Smooth muscle cell of the brain vasculature (primary cell): ENCODE data around the gene CDH23.

Experiments used
- DNase-seq: peaks from one replicate; pipeline ENCODE4 v3.0.0-alpha.2; 2012; ENCODE audit warnings: low read depth, low spot score

The CDH23 gene

GRCh38 chr10:71815515-71816130 is 418.9 kb downstream of the CDH23 start:
- no peak for DNase-seq

GRCh38 chr10:71816421-71816851 is 419.7 kb downstream of the CDH23 start:
- no peak for DNase-seq

DNA sequence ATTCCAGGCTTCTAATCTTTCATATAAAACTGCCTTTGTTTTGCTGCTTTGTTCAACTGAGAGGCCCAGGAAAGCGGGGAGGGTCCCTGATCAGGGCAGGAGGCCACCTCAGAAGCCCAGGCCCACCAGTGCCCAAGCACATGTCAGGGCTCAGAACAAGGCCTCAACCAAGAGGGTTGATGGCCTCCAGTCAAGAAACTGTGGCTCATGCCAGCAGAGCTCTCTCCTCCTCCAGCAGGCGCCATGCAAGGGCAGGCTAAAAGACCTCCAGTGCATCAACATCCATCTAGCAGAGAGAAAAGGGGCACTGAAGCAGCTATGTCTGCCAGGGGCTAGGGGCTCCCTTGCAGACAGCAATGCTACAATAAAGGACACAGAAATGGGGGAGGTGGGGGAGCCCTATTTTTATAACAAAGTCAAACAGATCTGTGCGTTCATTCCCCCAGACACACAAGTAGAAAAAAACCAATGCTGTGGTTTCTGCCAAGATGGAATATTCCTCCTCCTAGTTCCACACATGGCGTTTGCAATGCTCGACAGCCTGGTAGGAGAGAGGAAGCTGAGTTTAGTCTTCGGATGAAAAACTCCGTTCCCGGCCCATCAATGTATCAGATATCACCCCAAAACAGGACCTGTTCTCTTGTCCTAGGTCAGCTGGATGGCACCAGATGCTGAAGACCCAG is 420.4 kb downstream of the CDH23 start:
- no peak for DNase-seq

DNA sequence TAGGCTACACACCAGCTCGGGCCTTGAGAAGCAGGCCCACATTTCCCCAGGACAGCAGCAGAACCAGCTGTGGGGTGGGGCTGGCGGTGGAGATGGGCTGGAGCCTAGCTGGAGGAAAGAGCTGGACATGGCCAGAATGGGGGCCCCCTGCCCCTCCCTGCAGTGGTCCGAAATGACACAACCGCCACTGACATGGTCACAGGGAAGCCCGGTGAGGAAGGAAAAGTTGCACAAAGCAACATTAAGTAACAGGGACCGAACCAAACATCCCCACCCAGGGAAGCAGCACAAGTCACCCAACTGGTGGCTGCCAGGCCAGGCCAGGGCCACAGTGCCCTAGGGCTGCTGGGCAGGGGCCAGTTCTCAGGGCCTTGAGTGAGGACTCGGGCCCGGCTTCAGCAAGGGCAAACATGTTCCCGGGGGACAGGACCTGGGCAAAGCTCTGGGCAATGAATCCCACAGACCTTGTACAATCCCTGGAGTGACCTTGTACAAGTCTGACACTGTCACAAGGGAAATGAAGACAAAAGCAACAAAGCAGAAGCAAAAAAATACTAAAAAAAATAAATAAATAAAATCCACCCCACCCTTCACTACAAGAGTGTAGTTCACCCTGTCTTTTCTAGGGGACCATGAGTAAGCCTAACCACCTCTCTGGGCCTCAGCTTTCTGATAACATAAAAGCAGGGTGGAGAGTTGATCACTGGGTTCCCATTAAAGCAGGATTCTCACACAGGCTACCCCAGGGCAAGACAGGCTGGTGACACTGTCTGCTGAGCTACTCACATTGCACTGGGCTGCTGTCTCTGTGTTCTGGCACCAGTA is 421.3 kb downstream of the CDH23 start:
- DNase-seq, result no peak

GRCh38 chr10:71818674-71819260 is 422.0 kb downstream of the CDH23 start:
- no peak for DNase-seq

GRCh38 chr10:71819441-71819861 is 422.7 kb downstream of the CDH23 start:
- no peak for DNase-seq

GRCh38 chr10:71819985-71820384 is 423.3 kb downstream of the CDH23 start:
- no peak for DNase-seq

- DNase-seq, result no peak
These were observed 424.2 kb downstream of the CDH23 start for GRCh38 chr10:71820966-71821365.

GRCh38 chr10:71821909-71822763 is 425.4 kb downstream of the CDH23 start:
- no peak for DNase-seq

GRCh38 chr10:71823356-71823755 is 426.6 kb downstream of the CDH23 start:
- no peak for DNase-seq

- no peak for DNase-seq
These were observed 427.6 kb downstream of the CDH23 start for GRCh38 chr10:71824333-71824732.

DNA sequence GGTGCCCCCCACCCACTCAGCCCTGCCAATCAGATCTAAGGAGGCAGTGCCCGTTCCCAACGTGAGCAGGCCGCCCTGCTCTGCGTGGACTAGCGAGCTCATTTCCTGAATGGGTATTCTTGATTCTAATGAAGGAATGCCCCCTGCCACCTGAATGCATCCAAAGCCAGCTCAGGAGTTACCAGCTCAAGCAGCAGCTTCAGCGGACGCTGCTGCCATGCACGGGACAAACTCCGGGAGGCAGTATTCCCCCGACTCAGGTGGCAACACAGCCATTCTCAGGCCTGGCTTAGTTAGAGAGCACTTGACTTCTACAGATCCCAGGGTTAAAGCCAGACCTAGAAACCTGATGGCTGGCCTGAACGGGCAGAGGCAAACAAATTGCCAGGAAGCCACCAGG is 428.5 kb downstream of the CDH23 start:
- DNase-seq, result no peak

- no peak for DNase-seq
These were observed 431.1 kb downstream of the CDH23 start for GRCh38 chr10:71827852-71828251.

DNA sequence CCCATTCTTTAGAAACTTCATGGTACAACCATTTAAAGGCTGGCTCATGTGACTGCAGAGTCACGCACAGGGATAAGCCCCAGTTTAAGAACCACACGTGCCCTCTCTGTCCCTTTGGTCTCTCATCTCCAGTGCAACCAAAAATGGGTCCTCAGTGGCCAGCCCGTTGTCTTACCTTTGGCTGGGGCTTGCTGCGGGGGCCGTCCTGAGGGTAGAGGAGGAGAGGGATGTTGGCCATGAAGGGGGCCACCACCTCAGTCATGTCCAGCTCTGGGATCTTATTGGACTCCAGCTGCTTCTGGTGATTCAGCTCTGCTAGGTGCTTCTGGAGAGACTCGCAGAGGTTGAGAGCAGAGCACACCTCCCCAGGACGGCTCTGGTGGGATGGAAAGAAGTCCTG is 432.0 kb downstream of the CDH23 start:
- DNase-seq, result no peak

- DNase-seq, result no peak
These were observed 432.5 kb downstream of the CDH23 start for GRCh38 chr10:71829171-71829570.

GRCh38 chr10:71829896-71830295 is 433.2 kb downstream of the CDH23 start:
- no peak for DNase-seq

- no peak for DNase-seq
These were observed 434.0 kb downstream of the CDH23 start for GRCh38 chr10:71830726-71831125.

- DNase-seq, result no peak
These were observed 435.2 kb downstream of the CDH23 start for GRCh38 chr10:71831646-71832552.

DNA sequence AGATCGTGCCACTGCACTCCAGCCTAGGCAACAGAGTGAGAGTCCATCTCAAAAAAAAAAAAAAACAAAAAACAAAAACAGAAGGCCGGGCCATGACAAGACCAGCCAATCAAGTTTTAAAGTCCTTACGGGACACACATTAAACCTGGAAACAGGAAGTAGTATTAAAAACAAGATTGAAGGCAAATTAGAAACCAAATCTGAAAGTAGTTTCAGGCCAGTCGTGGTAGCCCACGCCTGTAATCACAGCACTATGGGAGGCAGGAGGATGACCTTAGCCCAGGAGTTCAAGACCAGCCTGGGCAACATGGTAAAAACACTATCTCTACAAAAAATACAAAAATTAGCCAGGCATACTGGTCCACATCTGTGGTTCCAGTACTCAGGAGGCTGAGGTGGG is 436.2 kb downstream of the CDH23 start:
- DNase-seq, result no peak
